ENCODE data around the gene STK32B. TPM values are rescaled to one million over a fixed set of nuclear protein-coding genes. Genes with fewer than 3 reads are reported as not detected.
A peak's percentile ranks its signal among the peaks of the same experiment; 100 is the strongest.

STK32B gene
- total and polyA plus RNA-seq, 2 experiments from 2014 or later = 0.71 to 2.3 TPM

GRCh38 chr4:5164221-5164912 is 113.1 kb downstream of the STK32B start:
- Mint-ChIP-seq H3K4me3 (no peak overlapping the region), H3K9me3 (peaks cover 3% of the 10 kb centered on the region; the same call in 1 of the 3 replicates), H3K36me3 (ENCODE audit: low read depth) (0 out of 3 replicates have a peak, but pooled peaks cover 4% of the 10 kb centered on the region), H3K27ac (no peak overlapping the region; the same call in 1 of the 2 replicates), H3K27me3 (ENCODE audit: insufficient read depth, low read depth, poor library complexity) (peaks cover 4% of the 10 kb centered on the region), H3K4me1 (peaks cover 13% of the 10 kb centered on the region)
- Histone ChIP-seq H3K9me2 (ENCODE audit: insufficient read depth) (peaks cover 3% of the 10 kb centered on the region; the same call in 1 of the 2 replicates), H3K27ac (ENCODE audit: low read depth) (no peak overlapping the region), H3F3A (replicated peaks; ENCODE audit: low read depth) (no peaks in the 10 kb centered on the region), H2AFZ (peak overlapping the region; percentile 59; the same call in 1 of the 2 replicates), H4K20me1 (replicated peaks; ENCODE audit: insufficient read depth) (no peaks in the 10 kb centered on the region), H3K4me2 (no peak overlapping the region), H3K4me3 (no peak overlapping the region), H3K36me3 (ENCODE audit: insufficient read depth) (no peaks in the 10 kb centered on the region), H3K79me2 (replicated peaks; ENCODE audit: insufficient read depth) (no peaks in the 10 kb centered on the region), H3K27me3 (ENCODE audit: insufficient read depth) (no peaks in the 10 kb centered on the region), H3K4me1 (ENCODE audit: insufficient read depth) (peaks cover 8% of the 10 kb centered on the region; the same call in 1 of the 2 replicates)
- no peak for ATAC-seq
- TF ChIP-seq ZNF331 (CRISPR knock-in tag; IDR thresholded peaks at IDR 0.05; ENCODE audit: low read depth) = no peak
- TF ChIP-seq ZNF114 (CRISPR knock-in tag; IDR thresholded peaks at IDR 0.05) = no peak
- no peak for TF ChIP-seq EZH2phosphoT487 (IDR thresholded peaks at IDR 0.05; ENCODE audit: unreplicated experiment)
- no peak for TF ChIP-seq STAT1 (IDR thresholded peaks at IDR 0.05; ENCODE audit: unreplicated experiment)
- TF ChIP-seq, protein P1, sequence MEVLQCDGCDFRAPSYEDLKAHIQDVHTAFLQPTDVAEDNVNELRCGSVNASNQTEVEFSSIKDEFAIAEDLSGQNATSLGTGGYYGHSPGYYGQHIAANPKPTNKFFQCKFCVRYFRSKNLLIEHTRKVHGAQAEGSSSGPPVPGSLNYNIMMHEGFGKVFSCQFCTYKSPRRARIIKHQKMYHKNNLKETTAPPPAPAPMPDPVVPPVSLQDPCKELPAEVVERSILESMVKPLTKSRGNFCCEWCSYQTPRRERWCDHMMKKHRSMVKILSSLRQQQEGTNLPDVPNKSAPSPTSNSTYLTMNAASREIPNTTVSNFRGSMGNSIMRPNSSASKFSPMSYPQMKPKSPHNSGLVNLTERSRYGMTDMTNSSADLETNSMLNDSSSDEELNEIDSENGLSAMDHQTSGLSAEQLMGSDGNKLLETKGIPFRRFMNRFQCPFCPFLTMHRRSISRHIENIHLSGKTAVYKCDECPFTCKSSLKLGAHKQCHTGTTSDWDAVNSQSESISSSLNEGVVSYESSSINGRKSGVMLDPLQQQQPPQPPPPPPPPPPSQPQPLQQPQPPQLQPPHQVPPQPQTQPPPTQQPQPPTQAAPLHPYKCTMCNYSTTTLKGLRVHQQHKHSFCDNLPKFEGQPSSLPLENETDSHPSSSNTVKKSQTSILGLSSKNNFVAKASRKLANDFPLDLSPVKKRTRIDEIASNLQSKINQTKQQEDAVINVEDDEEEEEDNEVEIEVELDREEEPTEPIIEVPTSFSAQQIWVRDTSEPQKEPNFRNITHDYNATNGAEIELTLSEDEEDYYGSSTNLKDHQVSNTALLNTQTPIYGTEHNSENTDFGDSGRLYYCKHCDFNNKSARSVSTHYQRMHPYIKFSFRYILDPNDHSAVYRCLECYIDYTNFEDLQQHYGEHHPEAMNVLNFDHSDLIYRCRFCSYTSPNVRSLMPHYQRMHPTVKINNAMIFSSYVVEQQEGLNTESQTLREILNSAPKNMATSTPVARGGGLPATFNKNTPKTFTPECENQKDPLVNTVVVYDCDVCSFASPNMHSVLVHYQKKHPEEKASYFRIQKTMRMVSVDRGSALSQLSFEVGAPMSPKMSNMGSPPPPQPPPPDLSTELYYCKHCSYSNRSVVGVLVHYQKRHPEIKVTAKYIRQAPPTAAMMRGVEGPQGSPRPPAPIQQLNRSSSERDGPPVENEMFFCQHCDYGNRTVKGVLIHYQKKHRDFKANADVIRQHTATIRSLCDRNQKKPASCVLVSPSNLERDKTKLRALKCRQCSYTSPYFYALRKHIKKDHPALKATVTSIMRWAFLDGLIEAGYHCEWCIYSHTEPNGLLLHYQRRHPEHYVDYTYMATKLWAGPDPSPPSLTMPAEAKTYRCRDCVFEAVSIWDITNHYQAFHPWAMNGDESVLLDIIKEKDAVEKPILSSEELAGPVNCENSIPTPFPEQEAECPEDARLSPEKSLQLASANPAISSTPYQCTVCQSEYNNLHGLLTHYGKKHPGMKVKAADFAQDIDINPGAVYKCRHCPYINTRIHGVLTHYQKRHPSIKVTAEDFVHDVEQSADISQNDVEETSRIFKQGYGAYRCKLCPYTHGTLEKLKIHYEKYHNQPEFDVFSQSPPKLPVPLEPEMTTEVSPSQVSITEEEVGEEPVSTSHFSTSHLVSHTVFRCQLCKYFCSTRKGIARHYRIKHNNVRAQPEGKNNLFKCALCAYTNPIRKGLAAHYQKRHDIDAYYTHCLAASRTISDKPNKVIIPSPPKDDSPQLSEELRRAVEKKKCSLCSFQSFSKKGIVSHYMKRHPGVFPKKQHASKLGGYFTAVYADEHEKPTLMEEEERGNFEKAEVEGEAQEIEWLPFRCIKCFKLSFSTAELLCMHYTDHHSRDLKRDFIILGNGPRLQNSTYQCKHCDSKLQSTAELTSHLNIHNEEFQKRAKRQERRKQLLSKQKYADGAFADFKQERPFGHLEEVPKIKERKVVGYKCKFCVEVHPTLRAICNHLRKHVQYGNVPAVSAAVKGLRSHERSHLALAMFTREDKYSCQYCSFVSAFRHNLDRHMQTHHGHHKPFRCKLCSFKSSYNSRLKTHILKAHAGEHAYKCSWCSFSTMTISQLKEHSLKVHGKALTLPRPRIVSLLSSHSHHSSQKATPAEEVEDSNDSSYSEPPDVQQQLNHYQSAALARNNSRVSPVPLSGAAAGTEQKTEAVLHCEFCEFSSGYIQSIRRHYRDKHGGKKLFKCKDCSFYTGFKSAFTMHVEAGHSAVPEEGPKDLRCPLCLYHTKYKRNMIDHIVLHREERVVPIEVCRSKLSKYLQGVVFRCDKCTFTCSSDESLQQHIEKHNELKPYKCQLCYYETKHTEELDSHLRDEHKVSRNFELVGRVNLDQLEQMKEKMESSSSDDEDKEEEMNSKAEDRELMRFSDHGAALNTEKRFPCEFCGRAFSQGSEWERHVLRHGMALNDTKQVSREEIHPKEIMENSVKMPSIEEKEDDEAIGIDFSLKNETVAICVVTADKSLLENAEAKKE (CRISPR knock-in tag; IDR thresholded peaks at IDR 0.05) = no peak
- no peak for TF ChIP-seq NANOG (IDR thresholded peaks at IDR 0.05; ENCODE audit: borderline replicate concordance)
- TF ChIP-seq EZH2 (IDR thresholded peaks at IDR 0.05; ENCODE audit: low read depth, unreplicated experiment) = no peak
- TF ChIP-seq, protein P2, sequence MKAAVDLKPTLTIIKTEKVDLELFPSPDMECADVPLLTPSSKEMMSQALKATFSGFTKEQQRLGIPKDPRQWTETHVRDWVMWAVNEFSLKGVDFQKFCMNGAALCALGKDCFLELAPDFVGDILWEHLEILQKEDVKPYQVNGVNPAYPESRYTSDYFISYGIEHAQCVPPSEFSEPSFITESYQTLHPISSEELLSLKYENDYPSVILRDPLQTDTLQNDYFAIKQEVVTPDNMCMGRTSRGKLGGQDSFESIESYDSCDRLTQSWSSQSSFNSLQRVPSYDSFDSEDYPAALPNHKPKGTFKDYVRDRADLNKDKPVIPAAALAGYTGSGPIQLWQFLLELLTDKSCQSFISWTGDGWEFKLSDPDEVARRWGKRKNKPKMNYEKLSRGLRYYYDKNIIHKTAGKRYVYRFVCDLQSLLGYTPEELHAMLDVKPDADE (IDR thresholded peaks at IDR 0.05) = no peak
- no peak for TF ChIP-seq CTCF (conservative IDR thresholded peaks at IDR 0.05; ENCODE audit: low read depth in 2 of 2)
- no peak for TF ChIP-seq JUNB (IDR thresholded peaks at IDR 0.05; ENCODE audit: unreplicated experiment)
- no peak for TF ChIP-seq REST (IDR thresholded peaks at IDR 0.05; ENCODE audit: unreplicated experiment)
- no peak for TF ChIP-seq CREB1 (CRISPR knock-in tag; IDR thresholded peaks at IDR 0.05; ENCODE audit: low read depth)
- no peak for TF ChIP-seq POLR2AphosphoS5 (IDR thresholded peaks at IDR 0.05; ENCODE audit: low read depth)
- DNase-seq (ENCODE audit: low spot score) = no peak
